Ovary (tissue), 9 donors: ENCODE measurements around the gene PPP6C. TPM values are rescaled to one million over a fixed set of nuclear protein-coding genes. Genes with fewer than 3 reads are reported as not detected.
"Not testable (repeated sequence)": the region's sequence is repeated elsewhere in the genome, so short reads cannot be mapped to it uniquely, and the experiment has no call there.

ENCODE experiments used
- DNase-seq, 5 donors: peaks; one replicate each; pipeline ENCODE4 v3.0.0-alpha.2; 2019 to 2020
- H3K27ac ChIP-seq, 2 donors: fragments of 200-600 bp; one replicate each; pipeline versions ENCODE4 v1.5.1 to v1.8.0; 2019 to 2022
- H3K27me3 ChIP-seq: fragments of 200-600 bp; one replicate; pipeline ENCODE4 v1.8.0; 2022
- H3K36me3 ChIP-seq: fragments of 200-600 bp; sonication (generic); one replicate; pipeline ENCODE4 v1.5.1; 2019
- H3K4me1 ChIP-seq: one replicate; pipeline ENCODE4 v1.8.1; 2013; ENCODE audit warnings: mild to moderate bottlenecking, moderate library complexity; ENCODE audit not compliant: insufficient read depth
- H3K4me3 ChIP-seq: fragments of 200-600 bp; sonication (generic); one replicate; pipeline ENCODE4 v1.5.1; 2017
- H3K9me3 ChIP-seq, 2 donors: fragments of 200-600 bp in 1 of 2; sonication (generic) in 1 of 2; one replicate each; pipeline versions ENCODE4 v1.5.1 to v1.8.1; 2013 to 2019; ENCODE audit warnings: mild to moderate bottlenecking in 1 of 2, moderate library complexity in 1 of 2
- EP300 ChIP-seq: sonication (generic); formaldehyde crosslinking; IDR thresholded peaks from one replicate; pipeline ENCODE4 v1.6.1; 2017; ENCODE audit warnings: antibody characterized with exemption
- POLR2A ChIP-seq: fragments of 450-650 bp; IDR thresholded peaks from one replicate; pipeline ENCODE4 v1.6.1; 2017; ENCODE audit warnings: antibody characterized with exemption, mild to moderate bottlenecking, moderate library complexity
- WGBS, 3 donors: extraction: QIAGEN DNeasy Blood & Tissue Kit in 1 of 3; methylation state at CpG; one replicate each; pipeline versions ENCODE4 v1.1.5 to v1.1.7; 2013 to 2017; 5-methylcytosine and 5-hydroxymethylcytosine counted together
- intact Hi-C, 4 donors: fragments of 100-400 bp; cut with DNase I; formaldehyde crosslinking; loops; one replicate each; pipeline versions ENCODE4 v1.11.0 to v1.15.1; 2022 to 2023
- polyA plus RNA-seq, 2 donors: library from polyadenylated mRNA; stranded (reverse); fragments of 200-250 nt in 1 of 2; fragments of 350-450 nt in 1 of 2; fragmentation: Illumina TruSeq in 1 of 2; extraction: RNeasy Lipid Tissue Mini Kit (QIAGEN cat#74804) in 1 of 2; gene quantifications; one replicate each; pipeline ENCODE4 v1.2.3, GENCODE V29; 2013 to 2014
- total RNA-seq, 7 donors: library from RNA; depleted of rRNA in 2 of 7; stranded (reverse); fragments of >200 nt in 2 of 7; fragmentation: NEBNext Ultra II Directional in 3 of 7; extraction: Animal tissue kit (Norgen Biotek cat#: 25700) in 3 of 7; gene quantifications; one replicate each; pipeline versions ENCODE4 v1.1.0 to v1.2.4, GENCODE V29; 2016 to 2023
- TF ChIP-seq, protein P1 (sequence below), 3 donors: fragments of 450-650 bp in 2 of 3; fragments of 200-600 bp in 1 of 3; IDR thresholded peaks; one replicate each; pipeline versions ENCODE4 v1.5.1 to v1.8.0; 2016 to 2022; ENCODE audit warnings: antibody characterized with exemption in 3 of 3, mild to moderate bottlenecking in 1 of 3
- donor health status: DM: no; HTN: no; CAD: no; lungs with moderate emphysema.
- donor health status: DM: no; HTN: no; CAD: no.
- donor health status: Bipolar disorder and iron deficiency.
- donor health status: DM: yes; HTN: yes; CAD: no.
- donor health status: DM: no; HTN: no; CAD: no.
- donor health status: DM: yes; HTN: yes; CAD: no.

PPP6C gene
- total and polyA plus RNA-seq, 9 donors: 18.2 to 46.6 (median 34.6) TPM

- intact Hi-C loops: no loop called here
- no peaks in the 10 kb centered on the region for H3K36me3 ChIP-seq
Measured at GRCh38 chr9:125235804-125236519, 46.4 kb upstream of the PPP6C start.

GRCh38 chr9:125234099-125234498 is 44.5 kb upstream of the PPP6C start:
- intact Hi-C loops, H3K4me3 ChIP-seq, H3K27me3 ChIP-seq, H3K36me3 ChIP-seq, DNase-seq, H3K9me3 ChIP-seq, H3K27ac ChIP-seq, H3K4me1 ChIP-seq: not testable (repeated sequence)
- 90 to 92% (median 91%) methylated on average over 8 of the region's 8 CpGs for WGBS, 3 donors

More at GRCh38 chr9:125235804-125236519, 46.4 kb upstream of the PPP6C start:
- H3K27ac ChIP-seq: no peak overlapping the region
- 34 to 43% (median 38%) methylated on average over 5 of the region's 5 CpGs for WGBS, 3 donors
- TF ChIP-seq, protein P1, sequence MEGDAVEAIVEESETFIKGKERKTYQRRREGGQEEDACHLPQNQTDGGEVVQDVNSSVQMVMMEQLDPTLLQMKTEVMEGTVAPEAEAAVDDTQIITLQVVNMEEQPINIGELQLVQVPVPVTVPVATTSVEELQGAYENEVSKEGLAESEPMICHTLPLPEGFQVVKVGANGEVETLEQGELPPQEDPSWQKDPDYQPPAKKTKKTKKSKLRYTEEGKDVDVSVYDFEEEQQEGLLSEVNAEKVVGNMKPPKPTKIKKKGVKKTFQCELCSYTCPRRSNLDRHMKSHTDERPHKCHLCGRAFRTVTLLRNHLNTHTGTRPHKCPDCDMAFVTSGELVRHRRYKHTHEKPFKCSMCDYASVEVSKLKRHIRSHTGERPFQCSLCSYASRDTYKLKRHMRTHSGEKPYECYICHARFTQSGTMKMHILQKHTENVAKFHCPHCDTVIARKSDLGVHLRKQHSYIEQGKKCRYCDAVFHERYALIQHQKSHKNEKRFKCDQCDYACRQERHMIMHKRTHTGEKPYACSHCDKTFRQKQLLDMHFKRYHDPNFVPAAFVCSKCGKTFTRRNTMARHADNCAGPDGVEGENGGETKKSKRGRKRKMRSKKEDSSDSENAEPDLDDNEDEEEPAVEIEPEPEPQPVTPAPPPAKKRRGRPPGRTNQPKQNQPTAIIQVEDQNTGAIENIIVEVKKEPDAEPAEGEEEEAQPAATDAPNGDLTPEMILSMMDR (IDR thresholded peaks at IDR 0.05): no peak
- TF ChIP-seq EP300: no peak
- TF ChIP-seq POLR2A: no peak
- no peaks in the 10 kb centered on the region for H3K27me3 ChIP-seq
- peaks cover 11% of the 10 kb centered on the region for H3K4me1 ChIP-seq
- no peak overlapping the region for H3K4me3 ChIP-seq
- no peaks in the 10 kb centered on the region for H3K9me3 ChIP-seq
- no peak for DNase-seq

DNA sequence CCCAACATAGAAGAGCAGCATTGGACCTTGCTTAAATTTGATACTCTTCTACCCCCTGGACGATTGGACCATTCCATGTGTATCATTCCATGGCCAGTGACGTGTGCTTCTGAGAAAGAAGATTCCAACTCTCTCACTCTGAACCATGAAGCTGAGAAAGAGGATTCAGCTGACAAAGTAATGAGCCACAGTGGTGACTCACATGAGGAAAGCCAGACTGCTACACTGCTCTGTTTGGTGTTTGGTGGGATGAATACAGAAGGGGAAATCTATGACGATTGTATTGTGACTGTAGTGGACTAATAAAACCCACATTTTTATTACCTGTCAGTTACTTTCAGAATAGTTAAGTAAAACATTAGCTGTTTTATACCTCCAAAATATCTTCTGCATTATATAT is 44.1 kb upstream of the PPP6C start:
- Histone ChIP-seq H3K27ac (no peak overlapping the region), H3K36me3 (no peaks in the 10 kb centered on the region)

GRCh38 chr9:125227761-125228160 is 38.2 kb upstream of the PPP6C start:
- DNase-seq: no peak
- intact Hi-C loops: no loop called here

More for the DNA sequence above, 44.1 kb upstream of the PPP6C start:
- TF ChIP-seq POLR2A (no peak), EP300 (no peak)
- TF ChIP-seq, protein P1 (IDR thresholded peaks at IDR 0.05): no peak
- DNase-seq: no peak
- Histone ChIP-seq H3K9me3 (no peaks in the 10 kb centered on the region), H3K4me3 (no peak overlapping the region), H3K4me1 (peaks cover 5% of the 10 kb centered on the region), H3K27me3 (no peaks in the 10 kb centered on the region)
- intact Hi-C loops: no loop called here
- 16 to 37% (median 36%) methylated on average over 3 of the region's 3 CpGs for WGBS, 3 donors

GRCh38 chr9:125224858-125225257 is 35.3 kb upstream of the PPP6C start:
- DNase-seq, intact Hi-C loops, H3K4me3 ChIP-seq, H3K27me3 ChIP-seq, H3K36me3 ChIP-seq, H3K27ac ChIP-seq, H3K4me1 ChIP-seq, H3K9me3 ChIP-seq: not testable (repeated sequence)

More at GRCh38 chr9:125227761-125228160, 38.2 kb upstream of the PPP6C start:
- Histone ChIP-seq H3K27me3 (no peaks in the 10 kb centered on the region), H3K4me1 (no peaks in the 10 kb centered on the region), H3K9me3 (no peaks in the 10 kb centered on the region), H3K27ac (no peak overlapping the region), H3K4me3 (no peak overlapping the region), H3K36me3 (no peaks in the 10 kb centered on the region)
- TF ChIP-seq EP300: no peak
- no peak for TF ChIP-seq POLR2A
- TF ChIP-seq, protein P1 (IDR thresholded peaks at IDR 0.05): no peak
- 91 to 97% (median 96%) methylated on average over 6 of the region's 6 CpGs for WGBS, 3 donors
